Fibroblast of mammary gland (primary cell): ENCODE results near the gene NMUR1.
"Not testable (repeated sequence)": the region's sequence is repeated elsewhere in the genome, so short reads cannot be mapped to it uniquely, and the experiment has no call there.

ENCODE experiments used
- DNase-seq: peaks from one replicate; pipeline ENCODE4 v3.0.0-alpha.2; 2010; ENCODE audit warnings: low read depth
- H3K4me3 ChIP-seq: 2 replicates; pipeline ENCODE4 v1.5.1; 2011; ENCODE audit warnings: low read depth, mild to moderate bottlenecking, low read length, moderate library complexity; ENCODE audit not compliant: control insufficient read depth
- CTCF ChIP-seq: conservative IDR thresholded peaks from 2 replicates; pipeline ENCODE4 v1.5.1; 2011; ENCODE audit warnings: low read depth, low read length, inconsistent platforms; ENCODE audit not compliant: control insufficient read depth, insufficient read depth

NMUR1 gene

DNA sequence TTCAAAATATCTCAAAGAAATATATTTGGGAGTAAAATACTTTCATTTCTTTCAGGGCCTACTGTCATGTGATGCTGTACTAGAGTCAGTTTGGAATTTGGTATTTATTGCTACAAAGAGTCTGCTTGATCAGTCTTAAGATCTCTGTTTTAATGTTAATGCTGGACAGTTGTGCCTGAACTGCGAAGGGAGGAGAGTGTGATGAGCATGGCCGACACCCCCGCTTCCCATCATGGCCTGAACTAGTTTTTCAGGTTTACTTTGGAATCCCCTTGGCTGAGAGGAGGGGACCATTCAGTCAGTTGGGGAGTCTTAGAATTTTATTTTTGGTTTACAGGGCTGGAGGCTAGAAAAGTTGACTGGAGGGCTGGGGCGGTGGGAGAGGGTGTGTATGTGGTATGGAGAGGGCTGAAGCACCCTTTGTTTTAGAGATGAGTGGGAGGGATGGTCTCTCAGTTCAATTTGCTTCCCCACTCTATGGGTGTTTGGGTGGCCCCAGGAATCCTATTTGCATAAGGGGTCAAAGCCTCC is 41.5 kb upstream of the NMUR1 start:
- DNase-seq, result no peak
- TF ChIP-seq CTCF, result no peak
- H3K4me3 ChIP-seq, result no peak overlapping the region

- DNase-seq, H3K4me3 ChIP-seq: not testable (repeated sequence)
Observed at GRCh38 chr2:231570915-231571314, 40.7 kb upstream of the NMUR1 start.

DNA sequence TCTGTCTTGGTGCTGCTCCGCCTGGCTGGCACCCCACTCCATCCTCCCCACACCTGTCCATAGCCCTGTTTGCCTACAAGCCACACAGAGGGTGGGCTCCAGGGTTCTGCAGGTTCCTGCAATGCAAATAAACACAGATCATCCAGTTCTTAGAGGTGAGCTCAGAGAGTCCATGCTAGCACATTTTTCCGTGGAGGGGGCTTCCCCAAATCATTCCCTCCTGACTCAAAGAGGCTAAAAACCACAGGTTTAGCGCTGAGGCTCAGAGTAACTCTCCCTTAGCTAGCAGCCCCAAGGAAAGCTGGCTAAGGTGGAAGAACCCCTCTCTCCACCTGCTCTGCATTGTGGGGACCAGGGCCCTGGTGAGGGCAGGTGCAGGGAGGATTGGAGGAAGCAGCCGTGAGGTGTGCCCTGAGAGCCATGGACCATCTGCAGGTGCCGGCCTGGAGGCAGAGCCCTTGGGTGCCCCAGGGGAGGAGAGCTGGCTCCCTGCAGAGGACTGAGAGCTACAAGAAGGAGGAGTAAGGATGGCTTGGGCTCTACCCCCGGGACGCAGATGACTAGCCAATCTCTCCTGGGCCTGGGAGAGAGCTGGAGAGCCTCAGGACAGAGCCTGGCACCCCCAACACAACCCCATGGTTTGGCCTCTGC is 38.7 kb upstream of the NMUR1 start:
- TF ChIP-seq CTCF, result no peak
- no peak overlapping the region for H3K4me3 ChIP-seq
- no peak for DNase-seq

- no peak overlapping the region for H3K4me3 ChIP-seq
- no peak for TF ChIP-seq CTCF
- no peak for DNase-seq
Observed at GRCh38 chr2:231568098-231568784, 38.0 kb upstream of the NMUR1 start.

DNA sequence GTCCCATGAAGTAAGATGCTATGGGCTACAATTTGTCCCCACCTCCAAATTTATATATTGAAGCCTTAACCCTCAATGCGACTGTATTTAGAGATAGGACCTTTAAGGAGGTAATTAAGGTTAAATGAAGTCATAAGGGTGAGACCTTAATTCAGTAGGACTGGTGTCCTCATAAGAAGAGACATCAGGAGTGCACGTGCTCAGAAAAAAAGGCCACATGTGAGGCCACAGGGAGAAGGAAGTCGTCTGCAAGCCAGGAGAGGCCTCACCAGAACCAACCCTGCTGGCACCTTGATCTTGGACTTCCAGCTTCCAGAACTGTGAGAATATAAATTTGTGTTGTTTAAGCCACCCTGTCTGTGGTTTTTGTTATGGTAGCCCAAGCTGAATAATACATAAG is 36.9 kb upstream of the NMUR1 start:
- no peak for DNase-seq
- no peak for TF ChIP-seq CTCF
- H3K4me3 ChIP-seq, result no peak overlapping the region

GRCh38 chr2:231565887-231566594 is 35.8 kb upstream of the NMUR1 start:
- H3K4me3 ChIP-seq, result no peak overlapping the region
- no peak for TF ChIP-seq CTCF
- no peak for DNase-seq

DNA sequence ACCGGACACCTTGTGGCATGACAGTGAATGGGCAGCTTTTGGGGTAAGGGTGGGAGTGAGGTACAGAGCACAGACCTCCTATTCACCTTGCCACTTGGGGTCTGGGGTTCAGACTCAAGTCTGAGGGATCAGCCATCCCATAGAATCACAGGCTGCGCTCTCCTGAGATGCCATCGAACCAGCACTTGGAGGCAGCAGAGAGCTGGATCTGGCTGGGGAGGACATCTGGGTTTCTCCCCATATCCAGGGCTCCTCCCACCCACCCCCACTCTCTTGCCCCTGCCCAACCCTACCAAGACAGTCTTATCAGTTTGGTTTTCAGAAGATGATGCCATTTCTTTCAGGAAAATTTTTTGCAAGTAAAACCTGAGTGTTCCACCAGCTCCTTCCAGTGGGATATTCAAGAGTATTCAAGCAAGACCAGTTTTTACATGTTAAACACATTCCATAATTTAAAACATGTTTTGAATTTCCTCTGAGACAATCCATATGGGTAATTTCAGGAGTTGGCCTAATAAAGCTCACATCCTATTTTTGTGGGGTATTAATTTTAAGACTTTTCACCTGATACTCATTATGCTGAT is 33.2 kb upstream of the NMUR1 start:
- peak; percentile 72 for DNase-seq
- no peak overlapping the region for H3K4me3 ChIP-seq
- peak; percentile 79 for TF ChIP-seq CTCF
